Measurements from ENCODE around the gene SCAP.
"Not testable (repeated sequence)": the region's sequence is repeated elsewhere in the genome, so short reads cannot be mapped to it uniquely, and the experiment has no call there.

SCAP gene

GRCh38 chr3:47475570-47476329 is at the start of gene SCAP:
SCAP (minus strand) TSS chr3:47475941; CDS start chr3:47442993, 32,948 bp downstream.
- peak; percentile 84 for DNase-seq (ENCODE audit: low read depth)

- DNase-seq (ENCODE audit: low read depth): no peak
These were observed 47.8 kb upstream of the SCAP start for GRCh38 chr3:47523310-47524073.

- DNase-seq (ENCODE audit: low read depth): peak; percentile 83
These were observed 46.6 kb upstream of the SCAP start for GRCh38 chr3:47522082-47522987.

- DNase-seq (ENCODE audit: low read depth): no peak
These were observed 45.0 kb upstream of the SCAP start for GRCh38 chr3:47520756-47521155.

GRCh38 chr3:47517937-47518336 is 42.2 kb upstream of the SCAP start:
- DNase-seq (ENCODE audit: low read depth): no peak

GRCh38 chr3:47515864-47516319 is 40.2 kb upstream of the SCAP start:
- no peak for DNase-seq (ENCODE audit: low read depth)

- DNase-seq (ENCODE audit: low read depth): no peak
These were observed 39.4 kb upstream of the SCAP start for GRCh38 chr3:47515100-47515499.

GRCh38 chr3:47513125-47513929 is 37.6 kb upstream of the SCAP start, which contains the start of gene ELP6:
ELP6 (minus strand) TSS chr3:47513712; CDS start chr3:47513590, 122 bp downstream.
- peak; percentile 89 for DNase-seq (ENCODE audit: low read depth)

GRCh38 chr3:47512416-47513124 is 36.8 kb upstream of the SCAP start:
- DNase-seq (ENCODE audit: low read depth): peak; percentile 17

- DNase-seq (ENCODE audit: low read depth): not testable (repeated sequence)
These were observed 29.5 kb upstream of the SCAP start for GRCh38 chr3:47505267-47505666.

- DNase-seq (ENCODE audit: low read depth): no peak
These were observed 28.4 kb upstream of the SCAP start for GRCh38 chr3:47504113-47504512.

GRCh38 chr3:47503033-47503432 is 27.3 kb upstream of the SCAP start:
- peak; percentile 88 for DNase-seq (ENCODE audit: low read depth)

- DNase-seq (ENCODE audit: low read depth): no peak
These were observed 21.2 kb upstream of the SCAP start for GRCh38 chr3:47496892-47497291.

GRCh38 chr3:47495886-47496285 is 20.1 kb upstream of the SCAP start:
- DNase-seq (ENCODE audit: low read depth): no peak

GRCh38 chr3:47495111-47495510 is 19.4 kb upstream of the SCAP start:
- DNase-seq (ENCODE audit: low read depth): no peak

GRCh38 chr3:47491777-47492176 is 16.0 kb upstream of the SCAP start:
- DNase-seq (ENCODE audit: low read depth): no peak

- DNase-seq (ENCODE audit: low read depth): no peak
These were observed 15.4 kb upstream of the SCAP start for GRCh38 chr3:47491186-47491585.

- no peak for DNase-seq (ENCODE audit: low read depth)
These were observed 11.5 kb upstream of the SCAP start for GRCh38 chr3:47487265-47487664.

- DNase-seq (ENCODE audit: low read depth): no peak
These were observed 10.1 kb upstream of the SCAP start for GRCh38 chr3:47485812-47486211.

- no peak for DNase-seq (ENCODE audit: low read depth)
These were observed 6.6 kb upstream of the SCAP start for GRCh38 chr3:47482366-47482765.

GRCh38 chr3:47481763-47482162 is 6.0 kb upstream of the SCAP start:
- DNase-seq (ENCODE audit: low read depth): not testable (repeated sequence)

Measured in CMK (cell line).